8988T (cell line): Measurements from ENCODE around the gene CFAP61.

Source experiments
- DNase-seq: peaks from one replicate; pipeline ENCODE4 v3.0.0; 2011

CFAP61 gene

GRCh38 chr20:20369250-20370093, 317.1 kb downstream of the CFAP61 start:
- no peak for DNase-seq

- DNase-seq: no peak
Measured at GRCh38 chr20:20370094-20370575, 317.8 kb downstream of the CFAP61 start.

GRCh38 chr20:20371083-20371482, 318.8 kb downstream of the CFAP61 start:
- DNase-seq: no peak

- no peak for DNase-seq
Measured at GRCh38 chr20:20371681-20372080, 319.3 kb downstream of the CFAP61 start.

- no peak for DNase-seq
Measured at GRCh38 chr20:20373091-20373571, 320.8 kb downstream of the CFAP61 start.

GRCh38 chr20:20375862-20376261, 323.5 kb downstream of the CFAP61 start:
- DNase-seq: no peak

GRCh38 chr20:20386192-20386591, 333.9 kb downstream of the CFAP61 start:
- DNase-seq: no peak

GRCh38 chr20:20390393-20390792, 338.1 kb downstream of the CFAP61 start:
- DNase-seq: no peak

- no peak for DNase-seq
Measured at GRCh38 chr20:20391115-20391514, 338.8 kb downstream of the CFAP61 start.

- DNase-seq: no peak
Measured at GRCh38 chr20:20391766-20392165, 339.4 kb downstream of the CFAP61 start.

- no peak for DNase-seq
Measured at GRCh38 chr20:20393207-20394120, 341.1 kb downstream of the CFAP61 start.

- no peak for DNase-seq
Measured at GRCh38 chr20:20395087-20395486, 342.8 kb downstream of the CFAP61 start.

GRCh38 chr20:20395903-20396568, 343.7 kb downstream of the CFAP61 start:
- no peak for DNase-seq

- no peak for DNase-seq
Measured at GRCh38 chr20:20396794-20397193, 344.5 kb downstream of the CFAP61 start.

GRCh38 chr20:20398123-20398522, 345.8 kb downstream of the CFAP61 start:
- DNase-seq: no peak

- DNase-seq: no peak
Measured at GRCh38 chr20:20399531-20400500, 347.5 kb downstream of the CFAP61 start.

GRCh38 chr20:20401991-20402390, 349.7 kb downstream of the CFAP61 start:
- no peak for DNase-seq

GRCh38 chr20:20404633-20405032, 352.3 kb downstream of the CFAP61 start:
- DNase-seq: no peak

- no peak for DNase-seq
Measured at GRCh38 chr20:20405623-20406022, 353.3 kb downstream of the CFAP61 start.

- no peak for DNase-seq
Measured at GRCh38 chr20:20406306-20406705, 354.0 kb downstream of the CFAP61 start.
